ENCODE data around the gene ILF2.
"Not testable (repeated sequence)": the region's sequence is repeated elsewhere in the genome, so short reads cannot be mapped to it uniquely, and the experiment has no call there.

ILF2 gene

DNA sequence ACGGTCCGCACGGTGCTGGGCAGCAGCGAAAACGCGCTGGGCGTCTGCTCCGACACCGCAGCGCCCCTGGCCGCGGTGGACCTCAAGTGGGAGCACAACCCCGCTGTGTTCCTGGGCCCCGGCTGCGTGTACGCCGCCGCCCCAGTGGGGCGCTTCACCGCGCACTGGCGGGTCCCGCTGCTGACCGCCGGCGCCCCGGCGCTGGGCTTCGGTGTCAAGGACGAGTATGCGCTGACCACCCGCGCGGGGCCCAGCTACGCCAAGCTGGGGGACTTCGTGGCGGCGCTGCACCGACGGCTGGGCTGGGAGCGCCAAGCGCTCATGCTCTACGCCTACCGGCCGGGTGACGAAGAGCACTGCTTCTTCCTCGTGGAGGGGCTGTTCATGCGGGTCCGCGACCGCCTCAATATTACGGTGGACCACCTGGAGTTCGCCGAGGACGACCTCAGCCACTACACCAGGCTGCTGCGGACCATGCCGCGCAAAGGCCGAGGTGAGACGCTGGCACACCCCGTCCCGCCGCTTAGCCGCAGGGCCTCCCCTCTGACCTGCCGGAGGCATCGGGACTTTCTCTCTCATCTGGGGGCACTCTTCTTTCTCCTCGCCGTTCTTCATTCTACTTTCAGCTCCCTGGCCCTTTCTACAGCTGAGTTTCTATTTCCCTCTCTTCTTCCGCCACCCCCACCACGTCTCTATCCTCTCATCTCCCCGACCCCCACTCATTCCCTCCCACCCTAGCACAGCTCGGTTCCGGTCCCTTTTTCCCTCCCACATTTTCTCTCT, 8.7 kb upstream of the ILF2 start:
- no peak for DNase-seq

DNA sequence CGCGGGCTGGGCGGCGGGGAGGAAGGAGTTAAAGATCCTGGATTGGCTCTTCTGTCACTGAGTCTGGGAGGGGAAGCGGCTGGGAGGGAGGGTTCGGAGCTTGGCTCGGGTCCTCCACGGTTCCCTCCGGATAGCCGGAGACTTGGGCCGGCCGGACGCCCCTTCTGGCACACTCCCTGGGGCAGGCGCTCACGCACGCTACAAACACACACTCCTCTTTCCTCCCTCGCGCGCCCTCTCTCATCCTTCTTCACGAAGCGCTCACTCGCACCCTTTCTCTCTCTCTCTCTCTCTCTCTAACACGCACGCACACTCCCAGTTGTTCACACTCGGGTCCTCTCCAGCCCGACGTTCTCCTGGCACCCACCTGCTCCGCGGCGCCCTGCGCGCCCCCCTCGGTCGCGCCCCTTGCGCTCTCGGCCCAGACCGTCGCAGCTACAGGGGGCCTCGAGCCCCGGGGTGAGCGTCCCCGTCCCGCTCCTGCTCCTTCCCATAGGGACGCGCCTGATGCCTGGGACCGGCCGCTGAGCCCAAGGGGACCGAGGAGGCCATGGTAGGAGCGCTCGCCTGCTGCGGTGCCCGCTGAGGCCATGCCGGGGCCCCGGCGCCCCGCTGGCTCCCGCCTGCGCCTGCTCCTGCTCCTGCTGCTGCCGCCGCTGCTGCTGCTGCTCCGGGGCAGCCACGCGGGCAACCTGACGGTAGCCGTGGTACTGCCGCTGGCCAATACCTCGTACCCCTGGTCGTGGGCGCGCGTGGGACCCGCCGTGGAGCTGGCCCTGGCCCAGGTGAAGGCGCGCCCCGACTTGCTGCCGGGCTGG, 7.9 kb upstream of the ILF2 start, which contains the start of gene NPR1:
NPR1 (plus strand) TSS at position 170 of the 818 bp plus-strand sequence; CDS start at position 591, 421 bp downstream.
- no peak for DNase-seq

DNA sequence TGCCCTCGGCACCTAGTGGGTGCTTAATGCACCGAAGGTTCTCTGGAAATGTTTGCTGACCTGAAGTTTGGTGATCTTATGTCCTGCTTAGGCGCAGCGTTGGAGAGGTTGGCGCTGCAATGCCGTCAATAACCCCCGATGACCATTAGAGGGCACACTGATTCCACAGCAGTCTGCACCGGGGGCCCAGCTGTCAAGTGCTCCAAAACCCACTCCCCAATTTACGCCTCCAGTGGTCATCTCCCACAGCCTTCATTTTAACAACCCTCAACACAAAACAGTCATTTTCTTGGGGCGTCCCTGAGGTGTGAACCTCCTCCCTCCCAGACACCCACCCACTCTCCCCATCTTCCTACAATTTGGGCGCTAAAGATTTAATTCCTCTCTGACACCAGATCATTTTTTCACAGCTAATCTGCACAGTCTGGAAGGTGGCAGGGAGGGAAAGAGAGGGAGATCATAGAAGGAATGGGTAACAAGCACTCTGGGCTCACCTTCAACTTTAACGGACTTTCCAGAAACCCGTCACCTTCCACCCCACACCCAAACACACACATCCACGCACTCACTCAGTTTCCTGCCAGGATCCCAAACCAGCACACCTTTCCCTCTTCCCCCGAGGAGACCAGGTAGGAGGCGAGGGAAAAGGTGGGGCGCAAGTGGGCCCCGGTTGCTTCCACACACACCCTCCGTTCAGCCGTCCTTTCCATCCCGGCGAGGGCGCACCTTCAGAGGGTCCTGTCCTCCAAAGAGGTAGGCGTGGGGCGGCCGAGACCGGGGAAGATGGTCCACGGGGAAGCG, 7.1 kb upstream of the ILF2 start:
- no peak for DNase-seq

DNA sequence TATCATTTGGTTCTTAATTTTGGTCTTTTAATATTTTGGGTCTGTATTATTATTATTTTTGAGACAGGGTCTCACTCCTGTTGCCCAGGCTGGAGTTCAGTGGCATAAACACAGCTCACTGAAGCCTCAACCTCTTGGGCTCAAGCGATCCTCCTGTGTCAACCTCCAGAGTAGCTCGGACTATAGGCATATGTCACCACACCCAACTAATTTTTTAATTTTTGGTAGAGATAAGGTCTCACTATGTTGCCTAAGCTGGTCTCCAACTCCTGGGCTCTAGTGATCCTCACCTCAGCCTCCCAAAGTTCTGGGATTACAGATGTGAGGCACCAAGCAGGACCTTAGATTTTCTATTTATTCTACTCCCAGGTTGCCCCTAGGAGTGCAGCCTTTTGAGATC, 2.7 kb upstream of the ILF2 start:
- DNase-seq: no peak

DNA sequence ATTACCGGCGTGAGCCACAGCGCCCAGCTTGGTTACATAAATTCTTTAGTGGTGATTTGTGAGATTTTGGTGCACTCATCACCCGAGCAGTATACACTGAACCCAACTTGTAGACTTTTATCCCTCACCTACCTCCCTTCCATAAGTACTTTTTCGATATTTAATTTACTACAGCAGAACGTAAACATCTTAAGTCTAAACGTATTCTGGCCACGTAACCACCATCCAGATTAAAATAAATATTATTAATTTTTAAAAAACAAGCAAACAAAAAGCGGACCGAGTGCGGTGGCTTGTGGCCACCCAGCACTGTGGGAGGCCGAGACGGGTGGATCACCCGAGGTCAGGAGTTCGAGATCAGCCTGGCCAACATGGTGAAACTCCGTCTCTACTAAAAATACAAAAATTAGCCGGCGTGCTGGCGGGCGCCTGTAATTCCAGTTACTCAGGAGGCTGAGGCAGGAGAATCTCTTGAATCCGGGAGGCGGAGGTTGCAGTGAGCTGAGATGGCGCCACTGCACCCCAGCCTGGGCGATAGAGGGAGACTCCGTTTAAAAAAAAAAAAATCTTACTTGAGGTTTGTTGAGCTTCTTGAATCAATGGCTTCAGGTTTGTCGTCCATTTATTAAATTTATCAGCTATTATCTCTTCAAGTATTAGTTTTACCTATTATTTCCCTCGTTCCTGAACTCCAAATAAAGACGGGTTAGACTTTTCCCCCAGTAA, 998 bp upstream of the ILF2 start:
- DNase-seq: not testable (repeated sequence)

DNA sequence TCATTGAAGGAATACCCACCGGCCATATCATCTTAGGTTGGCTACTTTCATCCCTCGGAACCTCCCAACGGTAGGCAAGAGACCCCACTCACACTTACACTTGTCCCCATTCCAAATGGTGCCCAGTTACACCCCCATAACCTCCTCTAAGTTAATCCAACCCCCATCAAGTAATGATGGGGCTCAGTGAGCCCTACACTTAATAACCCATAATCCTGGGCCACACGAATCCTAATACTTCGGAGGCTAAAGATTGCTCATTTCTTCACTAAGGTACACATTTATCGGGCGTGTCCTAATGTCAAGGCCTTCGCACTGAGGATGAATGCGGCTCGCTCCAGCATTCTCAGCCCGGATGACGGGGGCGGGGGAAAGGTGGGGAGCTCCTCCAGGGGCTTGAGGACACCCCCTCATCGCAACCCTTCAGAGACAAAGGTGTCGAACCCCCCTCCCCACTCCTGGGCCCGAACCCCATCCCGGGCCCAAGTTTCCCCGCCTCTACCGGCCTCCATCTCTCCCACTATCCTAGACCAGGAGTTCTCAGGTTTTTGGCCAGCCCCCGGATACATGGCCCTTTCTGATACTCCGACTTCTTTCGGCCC, 435 bp downstream of the ILF2 start:
- no peak for DNase-seq

DNA sequence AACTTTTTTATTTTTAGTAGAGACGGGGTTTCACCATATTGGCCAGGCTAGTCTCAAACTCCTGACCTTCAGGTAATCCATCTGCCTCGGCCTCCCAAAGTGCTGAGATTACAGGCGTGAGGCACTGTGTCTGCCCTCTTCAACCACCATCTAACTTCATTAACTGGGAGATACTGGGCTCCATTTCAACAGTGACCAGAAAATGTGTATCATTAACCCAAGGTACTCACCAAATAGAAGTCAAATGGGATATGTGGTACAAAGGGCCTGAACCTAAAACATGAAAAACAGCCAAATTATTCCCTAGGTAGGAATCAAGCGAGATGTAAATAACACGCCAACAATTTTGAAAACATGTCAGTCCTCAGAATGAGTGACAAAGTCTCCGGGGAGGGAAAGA, 1.2 kb downstream of the ILF2 start:
- no peak for DNase-seq

DNA sequence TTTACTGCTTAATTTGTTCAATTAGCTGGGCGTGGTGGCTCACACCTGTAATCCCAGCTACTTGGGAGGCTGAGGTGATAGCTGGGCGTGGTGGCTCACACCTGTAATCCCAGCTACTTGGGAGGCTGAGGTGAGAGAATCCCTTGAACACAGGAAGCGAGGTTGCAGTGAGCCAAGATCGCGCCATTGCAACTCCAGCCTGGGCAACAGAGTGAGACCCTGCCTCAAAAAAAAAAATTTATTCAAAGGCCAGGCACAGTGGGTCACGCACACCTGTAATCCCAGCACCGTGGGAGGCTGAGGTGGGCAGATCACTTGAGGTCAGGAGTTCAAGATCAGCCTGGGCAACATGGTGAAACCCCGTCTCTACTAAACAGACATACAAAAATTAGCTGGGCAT, 2.1 kb downstream of the ILF2 start:
- DNase-seq: not testable (repeated sequence)

DNA sequence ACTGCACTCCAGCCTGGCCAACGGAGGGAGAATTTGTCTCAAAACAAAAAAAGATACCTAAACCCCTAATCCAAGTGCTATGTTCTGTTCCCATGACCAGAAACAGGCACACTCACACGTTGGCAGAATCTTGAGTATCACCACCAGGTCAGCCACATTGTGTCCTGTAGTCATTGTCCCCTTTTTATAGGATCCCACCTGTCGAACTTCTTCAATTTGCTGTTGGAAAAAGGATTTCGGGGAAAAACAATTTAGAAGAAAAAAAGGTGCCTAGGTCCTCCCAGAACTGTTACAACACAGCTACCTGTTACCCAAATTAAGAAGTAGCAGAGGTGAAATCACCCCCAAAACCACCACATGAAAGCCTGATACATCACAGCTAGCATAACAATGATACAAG, 3.4 kb downstream of the ILF2 start:
- no peak for DNase-seq

DNA sequence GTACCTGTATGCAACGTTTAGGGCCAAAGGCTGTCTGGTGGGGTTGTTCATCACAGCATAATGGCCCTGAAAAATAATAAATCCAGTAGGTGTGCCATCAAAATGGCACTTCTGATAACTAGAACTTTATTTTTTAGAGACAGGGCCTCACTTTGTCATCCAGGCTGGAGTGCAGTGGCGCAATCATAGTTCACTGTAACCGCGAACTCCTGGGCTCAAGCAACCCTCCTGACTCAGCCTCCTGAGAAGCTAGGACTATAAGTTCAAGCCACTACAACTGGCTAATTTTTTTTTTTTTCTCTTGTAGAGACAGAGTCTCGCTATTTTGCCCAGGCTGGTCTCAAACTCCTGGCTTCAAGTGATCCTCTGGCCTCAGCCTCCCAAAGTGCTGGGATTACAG, 7.6 kb downstream of the ILF2 start:
- no peak for DNase-seq

DNA sequence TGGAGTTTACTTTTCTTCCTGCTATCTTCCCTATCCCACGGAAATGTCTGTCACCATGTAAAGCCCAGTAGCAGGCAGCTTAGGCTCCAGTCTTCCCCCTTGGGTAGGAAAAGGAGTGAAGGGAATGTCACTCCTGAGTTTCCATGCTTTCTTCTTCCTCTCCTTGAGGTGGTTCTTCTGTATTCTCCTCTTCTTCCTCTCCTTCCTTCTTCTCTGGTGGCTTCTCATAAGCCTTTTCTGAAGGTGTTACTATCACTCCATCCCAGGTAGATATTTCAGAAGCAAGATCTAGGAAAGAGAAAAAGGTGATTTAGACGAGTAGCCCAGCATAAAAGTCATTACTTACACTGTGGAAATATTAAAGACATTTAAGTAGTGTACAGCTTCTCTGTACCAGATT, 8.5 kb downstream of the ILF2 start:
- DNase-seq: no peak

DNA sequence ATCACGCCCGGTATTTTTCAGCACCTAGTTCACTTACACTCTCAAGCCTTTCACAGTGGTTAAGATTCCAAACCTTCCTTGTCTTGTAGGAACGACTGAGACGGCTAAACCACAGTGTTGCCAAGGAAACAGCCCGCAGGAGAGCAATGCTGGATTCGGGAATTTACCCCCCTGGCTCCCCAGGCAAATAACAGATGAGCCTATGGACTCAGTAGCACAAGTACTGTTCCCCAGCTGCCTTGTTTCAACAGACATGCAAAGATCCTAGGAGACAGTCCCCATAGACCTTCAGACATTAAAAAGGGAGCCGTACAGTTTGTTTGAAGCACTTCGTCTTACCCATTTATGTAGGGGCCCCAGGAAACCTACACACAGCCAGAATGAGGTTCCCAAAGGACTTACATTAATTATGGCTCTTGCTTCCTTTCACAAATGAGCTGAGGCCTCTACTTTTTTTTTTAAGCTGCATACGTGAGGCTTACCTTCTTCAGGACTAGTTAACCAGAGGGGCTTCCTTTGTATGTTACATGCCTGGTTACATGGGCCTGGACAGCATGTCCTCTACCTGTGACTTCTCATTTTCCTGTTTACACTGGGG, 9.6 kb downstream of the ILF2 start:
- DNase-seq: no peak

DNA sequence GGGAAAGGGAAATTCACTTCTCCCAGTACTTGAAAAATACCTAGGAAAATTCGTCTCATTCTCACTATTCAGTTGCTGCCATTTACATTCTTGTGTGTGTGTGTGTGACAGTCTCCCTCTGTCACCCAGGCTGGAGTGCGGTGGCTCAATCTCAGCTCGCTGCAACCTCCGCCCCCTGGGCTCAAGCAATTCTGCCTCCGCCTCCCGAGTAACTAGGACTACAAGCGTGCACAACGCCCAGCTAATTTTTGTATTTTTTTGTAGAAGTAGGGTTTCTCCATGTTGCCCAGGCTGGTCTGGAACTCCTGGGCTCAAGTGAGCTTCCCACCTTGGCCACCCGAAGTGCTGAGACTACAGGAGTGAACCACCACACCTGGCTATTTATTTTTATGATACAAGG, 11.1 kb downstream of the ILF2 start:
- DNase-seq: no peak

DNA sequence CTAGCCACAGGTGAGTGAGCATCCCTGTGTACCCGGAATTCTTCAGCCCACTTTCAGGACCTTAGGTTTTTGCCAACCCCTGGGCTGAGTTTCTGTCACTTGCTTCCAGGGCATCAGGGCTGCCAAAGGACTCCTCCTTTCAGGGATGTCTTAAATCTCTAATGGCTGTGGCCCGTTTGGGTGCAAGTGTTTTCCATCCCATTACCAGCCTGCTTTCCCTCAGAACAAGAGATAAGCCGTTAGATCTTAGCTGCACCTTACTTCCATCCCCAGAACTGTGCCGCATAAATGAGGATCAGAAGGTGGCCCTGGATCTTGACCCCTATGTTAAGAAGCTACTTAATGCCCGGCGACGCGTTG, 11.6 kb downstream of the ILF2 start:
- DNase-seq: no peak

DNA sequence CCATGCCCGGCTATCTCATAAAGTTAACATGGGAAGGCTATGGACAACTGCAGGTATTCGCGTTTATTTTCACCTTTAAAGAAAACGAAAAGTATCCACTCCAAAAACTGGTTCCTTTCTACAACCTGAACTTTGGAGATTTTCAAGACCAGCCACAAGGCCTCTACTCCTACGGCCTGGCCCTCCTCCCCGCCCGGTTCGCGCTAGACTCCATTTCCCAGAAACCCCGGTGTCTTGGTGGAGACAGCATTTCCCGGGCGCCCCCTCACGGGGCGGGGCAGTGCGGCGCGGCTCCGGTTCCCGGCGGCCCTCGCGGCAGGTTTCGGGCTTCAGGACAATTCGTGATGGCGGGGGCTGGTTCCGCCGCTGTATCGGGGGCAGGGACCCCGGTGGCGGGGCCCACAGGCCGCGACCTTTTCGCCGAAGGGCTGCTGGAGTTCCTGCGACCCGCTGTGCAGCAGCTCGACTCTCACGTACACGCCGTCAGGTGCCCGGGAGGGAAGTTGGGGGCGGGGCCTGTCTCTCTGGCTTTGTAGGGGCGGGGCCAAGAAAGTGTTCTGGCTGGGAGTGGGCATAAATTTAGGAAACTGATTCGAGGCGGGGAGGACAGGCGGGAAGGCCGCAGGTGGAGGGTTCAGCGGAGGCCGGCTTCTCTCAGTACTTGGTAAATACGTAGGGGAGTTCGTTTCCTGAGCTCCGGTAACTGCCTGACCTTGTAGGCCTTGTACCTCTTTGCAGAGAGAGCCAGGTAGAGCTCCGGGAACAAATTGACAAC, 12.2 kb downstream of the ILF2 start, which contains the start of gene SNAPIN:
SNAPIN (plus strand) TSS at position 304 of the 775 bp plus-strand sequence; CDS start at position 345, 41 bp downstream.
- DNase-seq: peak; percentile 73

DNA sequence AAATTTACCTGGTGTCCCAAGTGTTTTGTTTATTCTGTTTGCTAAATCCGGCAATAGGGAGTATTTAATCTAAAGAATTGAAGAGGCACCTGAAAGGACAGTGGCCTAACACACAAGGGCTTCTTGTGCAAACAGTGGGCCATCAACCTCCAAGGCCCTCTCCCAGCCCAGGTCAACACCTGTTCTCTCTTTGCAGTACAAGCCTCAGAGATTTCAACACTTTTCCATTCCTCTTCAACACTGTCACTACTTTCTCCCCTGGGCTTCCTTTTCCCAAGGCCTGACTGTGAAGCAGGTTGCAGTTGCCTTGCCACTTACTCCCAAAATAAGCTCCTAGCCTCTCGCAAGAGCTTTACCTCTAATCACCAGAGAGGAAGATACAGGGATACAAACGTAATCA, 15.5 kb downstream of the ILF2 start:
- DNase-seq: no peak

DNA sequence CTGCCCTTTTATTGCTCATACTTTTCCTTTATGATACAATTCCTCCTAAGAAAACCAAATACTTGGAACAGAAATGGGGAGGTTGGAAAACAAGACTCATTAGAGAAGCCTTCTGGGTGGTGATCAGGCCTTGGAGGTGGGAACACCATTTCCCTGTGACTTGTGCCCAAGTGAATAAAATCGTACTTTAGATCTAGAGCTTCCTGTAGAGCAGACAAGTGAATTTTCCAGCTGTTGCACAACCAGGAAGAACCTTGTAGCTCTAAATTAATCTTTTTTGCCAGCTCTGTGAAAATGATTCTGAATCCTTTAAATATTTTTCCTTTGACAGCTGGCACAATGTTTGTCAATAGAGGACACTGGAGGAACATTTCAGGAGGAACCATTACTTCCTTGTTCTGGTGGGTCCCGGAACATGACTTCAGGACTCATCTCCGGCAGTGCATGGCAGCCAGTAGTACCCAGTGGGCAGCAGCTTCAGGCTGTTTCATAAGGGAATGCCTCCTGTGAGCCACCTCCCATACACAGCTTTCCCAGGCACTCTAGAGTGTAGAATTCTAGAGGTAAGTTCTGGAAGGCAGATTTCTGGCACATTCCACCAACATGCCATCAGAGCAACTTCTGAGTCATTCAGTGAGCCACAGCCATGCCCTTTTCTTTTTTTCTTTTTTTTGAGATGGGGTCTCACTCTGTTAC, 17.8 kb downstream of the ILF2 start:
- DNase-seq: no peak

DNA sequence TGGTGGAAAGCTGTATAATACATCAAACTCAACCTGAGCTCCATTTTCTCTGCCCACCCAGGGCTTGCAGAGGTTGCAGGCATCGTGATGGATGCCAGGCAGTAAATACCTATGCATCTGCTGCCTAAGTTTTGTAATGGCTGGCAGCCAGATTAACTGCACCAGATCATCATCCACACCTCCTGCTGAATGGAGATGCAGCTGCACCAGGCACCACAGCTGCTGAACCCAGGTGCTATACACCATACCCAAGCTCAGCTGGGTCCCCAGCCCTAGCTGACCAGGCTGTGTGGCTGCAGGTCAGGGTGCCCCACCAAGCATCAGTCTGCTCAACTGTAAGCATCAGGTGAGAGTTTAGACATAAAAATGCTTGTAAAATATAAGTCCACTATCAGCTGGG, 19.0 kb downstream of the ILF2 start:
- no peak for DNase-seq

DNA sequence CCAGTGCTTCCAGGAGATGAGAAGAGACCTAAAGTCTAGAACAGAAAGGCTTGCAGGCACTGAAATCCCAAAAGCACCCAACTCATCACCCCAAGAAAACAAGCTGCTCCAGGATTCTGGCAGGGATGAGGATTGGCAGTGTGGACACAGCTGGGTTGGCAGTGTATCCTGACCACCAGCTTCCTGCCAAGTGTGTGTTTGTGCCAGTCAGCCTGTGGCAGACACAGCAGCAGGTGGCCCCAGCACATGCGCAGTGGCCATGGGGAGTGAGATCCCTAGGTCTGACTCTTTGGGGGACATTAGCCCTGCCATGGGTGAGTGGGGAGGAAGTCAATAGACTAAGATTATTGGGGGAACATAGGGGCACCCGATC, 20.9 kb downstream of the ILF2 start:
- no peak for DNase-seq

DNA sequence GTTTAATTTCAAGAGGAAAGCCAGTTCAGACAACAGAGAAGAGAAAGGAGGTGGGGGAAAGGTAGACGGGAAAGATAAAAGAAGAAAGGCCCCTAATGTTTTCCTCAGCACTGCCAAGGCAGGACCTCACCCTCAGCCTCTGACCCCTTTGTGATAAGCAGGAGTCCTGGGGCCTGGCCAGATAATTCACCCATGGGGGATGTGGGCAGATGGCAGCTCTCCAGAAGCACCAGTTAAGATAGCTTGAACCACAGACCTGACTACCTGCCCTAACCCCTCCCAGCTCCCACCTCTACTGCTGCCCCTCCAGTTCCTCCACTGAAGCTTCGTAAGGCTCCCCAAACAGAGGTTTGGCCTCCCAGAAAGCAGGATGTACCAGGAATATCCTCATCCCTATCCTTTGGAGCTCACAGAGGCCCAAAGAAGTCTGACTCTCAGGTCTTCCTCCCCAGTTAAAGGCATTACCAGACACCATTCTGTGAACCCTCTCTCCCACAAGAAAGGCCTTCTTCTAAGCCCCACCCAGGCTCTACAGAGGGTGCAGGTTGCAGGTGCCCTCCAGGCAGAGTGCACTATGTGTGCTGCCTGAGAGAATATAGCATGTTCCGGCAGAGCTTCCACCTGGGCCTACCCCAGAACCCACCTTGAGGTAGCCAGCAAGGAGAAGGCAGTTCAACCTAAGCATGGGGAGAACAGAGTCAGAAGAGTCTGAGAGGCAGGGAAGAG, 21.5 kb downstream of the ILF2 start:
- DNase-seq: no peak
